Measurements from ENCODE around the gene FAM227B.

Gene FAM227B

GRCh38 chr15:49293941-49294340 lies 326.7 kb downstream of the FAM227B start:
- DNase-seq (ENCODE audit: low spot score) = no peak
- H3K4me3 Mint-ChIP-seq = no peak overlapping the region
- H3K9me3 Mint-ChIP-seq = no peaks in the 10 kb centered on the region
- no peaks in the 10 kb centered on the region for H3K27me3 Mint-ChIP-seq (ENCODE audit: low read depth)
- H3K27ac Mint-ChIP-seq = no peak overlapping the region
- H3K36me3 Mint-ChIP-seq (ENCODE audit: low read depth) = peaks cover 49% of the 10 kb centered on the region
- peaks cover 5% of the 10 kb centered on the region for H3K4me1 Mint-ChIP-seq (ENCODE audit: low read depth)

- no peak overlapping the region for H3K4me3 Mint-ChIP-seq
- H3K36me3 Mint-ChIP-seq (ENCODE audit: low read depth) = peaks cover 49% of the 10 kb centered on the region
- peaks cover 16% of the 10 kb centered on the region for H3K4me1 Mint-ChIP-seq (ENCODE audit: low read depth)
- no peaks in the 10 kb centered on the region for H3K9me3 Mint-ChIP-seq
- H3K27ac Mint-ChIP-seq = no peak overlapping the region
- no peaks in the 10 kb centered on the region for H3K27me3 Mint-ChIP-seq (ENCODE audit: low read depth)
- no peak for DNase-seq (ENCODE audit: low spot score)
Observed at GRCh38 chr15:49290191-49290590, 330.4 kb downstream of the FAM227B start.

GRCh38 chr15:49288391-49288790 lies 332.2 kb downstream of the FAM227B start:
- peaks cover 55% of the 10 kb centered on the region for H3K36me3 Mint-ChIP-seq (ENCODE audit: low read depth)
- H3K4me3 Mint-ChIP-seq = no peak overlapping the region
- DNase-seq (ENCODE audit: low spot score) = no peak
- no peaks in the 10 kb centered on the region for H3K9me3 Mint-ChIP-seq
- no peak overlapping the region for H3K27ac Mint-ChIP-seq
- H3K4me1 Mint-ChIP-seq (ENCODE audit: low read depth) = peaks cover 16% of the 10 kb centered on the region
- H3K27me3 Mint-ChIP-seq (ENCODE audit: low read depth) = no peaks in the 10 kb centered on the region

- Mint-ChIP-seq H3K4me3 (no peak overlapping the region), H3K4me1 (ENCODE audit: low read depth) (peaks cover 16% of the 10 kb centered on the region), H3K36me3 (ENCODE audit: low read depth) (peaks cover 54% of the 10 kb centered on the region), H3K27me3 (ENCODE audit: low read depth) (no peaks in the 10 kb centered on the region), H3K9me3 (no peaks in the 10 kb centered on the region), H3K27ac (no peak overlapping the region)
- no peak for DNase-seq (ENCODE audit: low spot score)
Observed at GRCh38 chr15:49287481-49287880, 333.1 kb downstream of the FAM227B start.

- Mint-ChIP-seq H3K4me3 (peak overlapping the region; percentile 10), H3K27me3 (ENCODE audit: low read depth) (no peaks in the 10 kb centered on the region), H3K9me3 (no peaks in the 10 kb centered on the region), H3K4me1 (ENCODE audit: low read depth) (peaks cover 16% of the 10 kb centered on the region), H3K27ac (peak overlapping the region; percentile 23), H3K36me3 (ENCODE audit: low read depth) (peaks cover 53% of the 10 kb centered on the region)
- no peak for DNase-seq (ENCODE audit: low spot score)
Observed at GRCh38 chr15:49286649-49287404, 333.8 kb downstream of the FAM227B start.

- Mint-ChIP-seq H3K4me1 (ENCODE audit: low read depth) (peaks cover 9% of the 10 kb centered on the region), H3K9me3 (no peaks in the 10 kb centered on the region), H3K4me3 (no peak overlapping the region), H3K27me3 (ENCODE audit: low read depth) (no peaks in the 10 kb centered on the region), H3K36me3 (ENCODE audit: low read depth) (peaks cover 44% of the 10 kb centered on the region), H3K27ac (no peak overlapping the region)
- no peak for DNase-seq (ENCODE audit: low spot score)
Observed at GRCh38 chr15:49282366-49282765, 338.3 kb downstream of the FAM227B start.

GRCh38 chr15:49279521-49280456 lies 340.8 kb downstream of the FAM227B start:
- Mint-ChIP-seq H3K27ac (no peak overlapping the region), H3K4me3 (no peak overlapping the region), H3K4me1 (ENCODE audit: low read depth) (no peaks in the 10 kb centered on the region), H3K36me3 (ENCODE audit: low read depth) (peaks cover 27% of the 10 kb centered on the region), H3K27me3 (ENCODE audit: low read depth) (no peaks in the 10 kb centered on the region), H3K9me3 (no peaks in the 10 kb centered on the region)
- DNase-seq (ENCODE audit: low spot score) = no peak

- Mint-ChIP-seq H3K9me3 (no peaks in the 10 kb centered on the region), H3K4me1 (ENCODE audit: low read depth) (no peaks in the 10 kb centered on the region), H3K27ac (no peak overlapping the region), H3K4me3 (no peak overlapping the region), H3K27me3 (ENCODE audit: low read depth) (no peaks in the 10 kb centered on the region), H3K36me3 (ENCODE audit: low read depth) (peaks cover 18% of the 10 kb centered on the region)
- DNase-seq (ENCODE audit: low spot score) = no peak
Observed at GRCh38 chr15:49278751-49279150, 341.9 kb downstream of the FAM227B start.
